ENCODE measurements around the gene EEF2K. TPM values are rescaled to one million over a fixed set of nuclear protein-coding genes. Genes with fewer than 3 reads are reported as not detected.

EEF2K gene
- total and polyA plus RNA-seq, 2 of the 13 experiments (the other 11 are each of a cell fraction or from before 2014, with no cell fraction given), result 22.0 to 23.8 TPM

GRCh38 chr16:22195695-22196558 is 10.2 kb upstream of the EEF2K start (continued):
- TF ChIP-seq AKNA (CRISPR knock-in tag; IDR thresholded peaks at IDR 0.05; ENCODE audit: borderline replicate concordance) (0 out of 2 replicates have a peak, but pooled peaks have one; percentile 46), ZNF382 (CRISPR knock-in tag; IDR thresholded peaks at IDR 0.05; ENCODE audit: borderline replicate concordance) (no peak), JUND (CRISPR knock-in tag; IDR thresholded peaks at IDR 0.05) (0 out of 2 replicates have a peak, but pooled peaks have one; percentile 18), ZFP41 (CRISPR knock-in tag; IDR thresholded peaks at IDR 0.05; ENCODE audit: borderline replicate concordance) (no peak), ZNF280B (CRISPR knock-in tag; IDR thresholded peaks at IDR 0.05; ENCODE audit: borderline replicate concordance) (peak; percentile 64; the same call in 1 of the 2 replicates), HDAC6 (IDR thresholded peaks at IDR 0.05; ENCODE audit: low read depth, low read length) (no peak), HDAC1 (CRISPR knock-in tag; IDR thresholded peaks at IDR 0.05) (peak; percentile 78), RFX1 (IDR thresholded peaks at IDR 0.05) (no peak), ZHX1 (CRISPR knock-in tag; IDR thresholded peaks at IDR 0.05; ENCODE audit: low read depth) (0 out of 2 replicates have a peak, but pooled peaks have one; percentile 74), KLF11 (CRISPR knock-in tag; IDR thresholded peaks at IDR 0.05) (peak; percentile 91), MAX (IDR thresholded peaks at IDR 0.05) (no peak), POLR2AphosphoS5 (IDR thresholded peaks at IDR 0.05; ENCODE audit: low read depth, low read length) (peak; percentile 81), HES4 (CRISPR knock-in tag; IDR thresholded peaks at IDR 0.05; ENCODE audit: borderline replicate concordance) (no peak), ARNT2 (CRISPR knock-in tag; IDR thresholded peaks at IDR 0.05; ENCODE audit: low read depth) (no peak), TBX2 (CRISPR knock-in tag; IDR thresholded peaks at IDR 0.05; ENCODE audit: borderline replicate concordance) (peak; percentile 84), HBP1 (CRISPR knock-in tag; IDR thresholded peaks at IDR 0.05; ENCODE audit: low read depth) (peak; percentile 93), FOXP1 (IDR thresholded peaks at IDR 0.05) (no peak), FOXP1 (CRISPR knock-in tag; IDR thresholded peaks at IDR 0.05) (peak; percentile 34; the same call in 1 of the 2 replicates)

All from HepG2 (cell line).